ENCODE measurements around the gene FKBP11.
A peak's percentile ranks its signal among the peaks of the same experiment; 100 is the strongest.

FKBP11 gene

DNA sequence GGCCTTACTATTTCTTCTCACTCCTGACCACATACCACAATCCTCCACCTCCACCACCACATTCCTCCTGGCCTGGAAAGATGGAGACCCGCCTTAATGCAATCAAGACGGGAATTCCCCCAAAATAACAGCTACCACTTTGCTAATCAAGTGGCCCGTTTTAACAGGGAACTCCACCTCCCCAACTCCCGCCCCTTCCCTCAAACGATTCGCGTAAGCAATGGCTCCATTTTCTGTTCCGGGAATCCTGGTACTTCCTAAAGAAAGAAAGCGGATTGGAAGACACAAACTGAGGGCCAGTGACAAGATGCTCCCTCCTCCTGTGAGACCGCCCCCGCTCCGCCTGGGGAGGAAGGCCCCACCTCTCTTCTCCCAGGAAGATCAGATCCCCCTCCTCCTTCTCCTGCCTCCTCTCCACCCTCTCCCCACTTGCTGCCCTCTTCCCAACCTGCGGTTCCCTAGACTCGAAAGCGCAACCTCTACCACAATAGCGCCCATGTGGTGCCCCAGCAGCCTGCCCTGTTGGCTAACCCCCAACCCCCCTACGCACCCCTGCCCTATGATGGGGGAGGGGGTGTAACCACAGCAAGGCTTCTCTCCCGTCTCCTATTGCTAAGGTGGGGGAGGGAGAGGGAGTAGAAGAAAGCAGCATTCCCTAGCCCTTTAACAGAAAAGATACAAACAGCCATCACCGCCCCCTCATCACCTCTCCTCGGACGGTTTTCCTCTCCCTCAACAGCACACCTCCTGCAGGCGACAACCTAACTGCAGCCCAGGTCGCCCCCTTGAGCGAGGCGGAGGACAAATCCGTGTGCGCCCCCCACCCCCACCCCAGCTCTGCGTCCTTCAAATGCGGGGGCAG is 31.2 kb upstream of the FKBP11 start:
- DNase-seq, result peak in 48 of 51 donors; percentile 10 to 86 (median 56)

DNA sequence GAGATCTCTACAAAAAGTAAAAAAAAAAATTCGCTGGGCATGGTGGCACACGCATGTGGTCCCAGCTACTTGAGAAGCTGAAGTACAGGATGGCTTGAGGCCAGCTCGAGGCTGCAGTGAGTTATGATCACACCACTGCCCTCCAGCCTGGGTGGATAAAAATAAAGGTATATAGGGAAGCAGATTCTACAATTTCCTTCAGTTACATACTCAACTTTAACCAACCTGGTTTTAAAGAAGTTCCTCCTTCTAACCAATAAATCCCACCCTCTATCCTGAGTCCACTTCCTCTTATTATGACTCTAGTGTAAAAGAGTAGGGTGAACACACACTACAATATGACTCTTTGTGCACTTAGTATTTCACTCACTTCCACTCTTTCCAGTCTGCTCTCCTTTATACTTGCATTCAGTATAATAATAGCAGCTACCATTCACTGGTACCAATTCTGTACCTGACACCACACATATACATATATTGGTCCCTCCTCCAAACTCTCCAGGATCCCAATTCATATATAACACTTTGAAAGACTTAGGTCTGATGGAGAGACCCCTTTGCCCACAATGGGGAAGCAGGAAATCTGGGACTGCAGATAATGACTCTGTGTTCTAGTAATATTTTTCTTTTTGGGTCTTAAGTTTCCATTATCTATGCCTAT is 29.7 kb upstream of the FKBP11 start:
- no peak for DNase-seq

DNA sequence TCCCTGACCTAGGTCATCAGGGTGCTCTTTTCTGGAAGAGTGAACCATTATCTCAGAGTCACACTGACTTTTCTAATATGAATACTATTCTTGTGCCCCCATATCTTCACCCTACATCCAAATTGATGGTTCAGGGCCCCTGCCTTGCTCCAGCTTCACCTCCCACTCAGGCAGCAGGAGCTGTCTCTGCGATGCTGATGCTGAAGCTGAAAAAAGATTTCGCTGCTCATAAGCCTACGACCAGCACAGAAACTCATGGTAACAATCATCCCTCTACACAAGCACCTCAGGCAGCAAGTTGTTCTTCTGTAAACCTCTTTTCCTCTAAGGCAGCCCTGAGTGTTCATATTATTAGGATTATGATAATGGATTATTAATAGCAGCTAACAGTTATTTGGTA is 28.8 kb upstream of the FKBP11 start:
- DNase-seq, result no peak

GRCh38 chr12:48952691-48953090 is 27.4 kb upstream of the FKBP11 start:
- DNase-seq, result no peak

- DNase-seq, result no peak
Measured at GRCh38 chr12:48947727-48948126, 22.4 kb upstream of the FKBP11 start.

GRCh38 chr12:48946943-48947342 is 21.7 kb upstream of the FKBP11 start:
- no peak for DNase-seq

- no peak for DNase-seq
Measured at GRCh38 chr12:48946205-48946604, 20.9 kb upstream of the FKBP11 start.

GRCh38 chr12:48943221-48943620 is 17.9 kb upstream of the FKBP11 start:
- DNase-seq, result no peak

GRCh38 chr12:48940181-48940580 is 14.9 kb upstream of the FKBP11 start:
- DNase-seq, result no peak

DNA sequence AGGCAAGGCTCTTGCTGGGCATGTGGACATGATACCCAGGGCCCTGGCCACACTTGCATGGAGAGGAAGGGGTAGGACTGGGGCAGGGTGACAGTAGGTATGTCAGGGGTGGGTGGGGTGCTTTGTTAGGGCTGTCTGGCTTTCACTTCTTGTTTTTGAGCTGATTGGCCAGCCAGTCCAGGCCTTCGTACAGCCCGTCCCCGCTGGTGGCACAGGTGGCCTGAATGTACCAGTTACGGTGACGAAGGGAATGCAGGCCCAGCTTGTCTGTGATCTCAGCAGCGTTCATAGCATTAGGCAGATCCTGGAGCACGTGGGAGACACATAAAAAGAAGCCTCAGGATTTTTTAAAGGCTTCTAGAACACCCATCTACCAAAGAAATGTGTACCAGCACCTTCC is 13.5 kb upstream of the FKBP11 start:
- no peak for DNase-seq

- DNase-seq, result no peak
Measured at GRCh38 chr12:48937170-48937569, 11.9 kb upstream of the FKBP11 start.

GRCh38 chr12:48936379-48936979 is 11.2 kb upstream of the FKBP11 start:
- DNase-seq, result peak in 39 of 51 donors; percentile 4 to 80 (median 35)

DNA sequence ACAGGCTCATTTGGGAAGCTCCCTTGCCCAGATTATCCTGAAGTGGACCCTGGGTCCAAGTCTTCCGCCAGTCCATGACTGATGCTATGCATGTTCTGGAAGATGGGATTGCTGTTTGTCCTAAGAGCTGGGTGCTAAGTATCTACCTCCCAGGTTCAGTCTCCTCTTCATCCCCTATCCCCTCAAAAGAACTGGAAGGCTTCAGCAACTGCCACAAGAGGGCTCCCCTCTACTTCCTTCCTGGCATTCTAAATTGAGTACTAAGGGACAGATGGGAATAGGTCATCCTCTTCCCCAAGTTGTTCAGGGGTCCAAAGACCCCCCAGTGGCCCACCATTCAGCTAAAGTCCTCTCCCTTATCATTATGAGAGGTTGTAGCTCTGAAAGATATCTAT is 9.0 kb upstream of the FKBP11 start:
- DNase-seq, result no peak

GRCh38 chr12:48933664-48934311 is 8.5 kb upstream of the FKBP11 start:
- no peak for DNase-seq

DNA sequence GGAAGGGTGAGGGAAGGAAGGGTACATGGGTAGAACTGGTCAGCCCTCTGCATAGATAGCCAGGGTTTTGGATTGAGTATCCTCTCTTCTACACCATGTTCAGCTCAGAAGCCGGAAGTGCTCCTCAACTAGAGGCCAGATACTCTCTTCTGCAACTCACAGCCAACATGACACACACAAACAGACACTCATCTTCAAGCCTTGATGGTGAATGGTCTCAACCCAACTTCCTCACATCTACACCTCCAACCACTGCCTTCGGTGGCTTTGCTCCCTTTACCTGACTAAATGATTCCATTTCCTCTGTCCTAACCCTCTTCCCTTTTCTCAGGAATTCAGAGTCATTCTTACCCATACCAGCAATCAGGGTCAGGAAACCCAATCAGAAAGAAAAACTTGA is 7.6 kb upstream of the FKBP11 start:
- no peak for DNase-seq

DNA sequence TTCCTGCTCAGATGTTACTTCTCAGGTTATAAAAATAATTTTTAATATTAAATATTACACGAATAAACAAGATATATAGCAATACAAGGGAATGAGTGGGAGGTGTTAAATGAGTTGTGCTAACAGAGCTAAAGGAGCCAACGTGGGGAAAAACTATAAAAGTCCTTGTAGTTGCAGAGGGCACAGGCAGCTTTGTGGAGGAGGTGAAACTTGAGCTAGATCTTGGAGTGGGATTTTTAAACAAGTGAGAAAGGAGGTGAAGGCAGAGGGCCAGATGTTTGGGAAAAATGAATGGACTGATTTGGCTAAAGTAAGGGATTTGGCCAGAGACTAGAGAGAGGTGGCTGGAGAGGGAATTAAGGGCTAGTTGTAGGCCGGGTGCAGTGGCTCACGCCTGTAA is 5.2 kb upstream of the FKBP11 start:
- no peak for DNase-seq

DNA sequence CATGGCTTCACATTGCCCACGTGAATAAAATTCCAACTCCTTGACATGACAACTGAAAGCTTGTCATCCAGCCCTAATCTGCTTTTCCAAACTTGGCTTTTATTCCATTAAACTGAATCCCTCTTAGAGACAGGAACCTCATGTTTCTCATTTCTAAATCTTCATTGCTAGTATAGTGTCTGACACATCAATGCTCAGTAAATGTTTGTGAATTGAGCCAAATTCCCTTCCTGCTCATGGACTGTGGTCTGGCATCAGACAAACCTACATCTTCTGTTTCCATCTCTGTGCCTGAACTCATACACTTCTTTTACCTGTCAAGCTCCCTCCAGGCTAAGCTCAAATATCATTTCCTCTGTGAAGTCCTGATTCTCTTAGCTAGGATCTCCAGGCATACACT is 4.3 kb upstream of the FKBP11 start:
- DNase-seq, result no peak

DNA sequence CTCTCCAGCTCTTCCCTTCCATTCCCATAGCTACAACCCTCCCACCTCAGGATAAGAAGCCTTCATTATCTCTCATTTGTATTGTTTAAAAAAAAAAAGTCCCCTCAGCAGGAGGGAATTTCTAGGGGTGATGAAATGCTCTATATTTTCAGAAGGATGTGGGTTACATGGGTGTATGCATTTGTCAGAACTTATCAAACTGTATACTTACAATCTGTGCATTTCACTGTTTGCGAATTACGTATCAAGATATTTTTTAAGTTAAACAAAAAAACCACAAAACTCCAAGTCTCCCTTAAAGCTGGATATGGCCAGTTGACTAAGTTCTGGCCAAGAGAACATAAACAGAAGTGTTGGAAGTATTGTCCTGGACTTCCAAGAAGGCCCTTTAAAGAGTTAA is 2.0 kb upstream of the FKBP11 start:
- no peak for DNase-seq

DNA sequence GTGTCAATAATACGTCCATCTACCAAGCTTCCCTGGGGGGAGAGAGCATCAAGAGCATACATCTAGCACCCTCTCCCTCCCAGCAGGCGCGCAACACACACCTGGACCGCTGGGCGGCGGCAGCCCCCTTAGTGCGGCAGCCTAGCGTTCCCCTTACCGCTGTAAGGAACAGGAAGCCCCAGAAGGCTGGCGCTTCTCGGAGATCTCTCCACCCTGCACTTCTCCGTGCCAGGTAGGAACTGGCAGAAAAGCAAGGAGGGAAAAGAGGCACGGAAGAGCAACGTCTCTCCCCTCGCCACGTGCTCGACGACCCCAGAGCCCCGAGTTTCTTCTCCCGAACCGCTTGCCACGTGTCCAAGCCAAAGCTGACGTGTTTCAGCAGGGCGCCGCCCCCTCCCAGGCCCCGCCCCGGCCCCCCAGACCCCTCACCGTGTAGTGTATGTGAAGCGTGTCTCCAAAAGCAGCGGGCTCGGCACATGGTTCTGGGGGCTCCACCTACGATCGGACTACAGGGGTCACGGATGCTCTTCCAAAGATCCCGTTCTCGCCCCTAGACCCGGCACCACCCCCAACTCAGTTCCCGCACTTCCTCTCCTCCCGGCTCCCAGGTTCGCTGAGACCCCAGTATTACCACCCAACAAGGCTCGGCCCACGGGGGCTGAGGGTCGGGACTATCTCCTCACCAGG is 532 bp downstream of the FKBP11 start:
- DNase-seq, result peak in 20 of 51 donors; percentile 2 to 65 (median 26)

- no peak for DNase-seq
Measured at GRCh38 chr12:48923117-48923516, 2.2 kb downstream of the FKBP11 start.

- no peak for DNase-seq
Measured at GRCh38 chr12:48917857-48918537, 7.3 kb downstream of the FKBP11 start.

Measured in hypothalamus (tissue), 51 donors.